HG02763 (cell line): ENCODE results near the gene COL18A1.
"Not testable (repeated sequence)": the region's sequence is repeated elsewhere in the genome, so short reads cannot be mapped to it uniquely, and the experiment has no call there.

ENCODE experiments used
- ATAC-seq: cut with Tn5 transposase; IDR thresholded peaks from one replicate; pipeline ENCODE4 v1.9.1; 2021; ENCODE audit warnings: mild to moderate bottlenecking, moderate library complexity; ENCODE audit not compliant: unreplicated experiment

COL18A1 gene

GRCh38 chr21:45501081-45502005 is 96.4 kb downstream of the COL18A1 start:
- not testable (repeated sequence) for ATAC-seq

GRCh38 chr21:45502006-45502345 is 97.0 kb downstream of the COL18A1 start:
- no peak for ATAC-seq

- ATAC-seq, result no peak
Measured at GRCh38 chr21:45502600-45502999, 97.6 kb downstream of the COL18A1 start.

GRCh38 chr21:45503226-45503625 is 98.3 kb downstream of the COL18A1 start:
- not testable (repeated sequence) for ATAC-seq

- ATAC-seq, result no peak
Measured at GRCh38 chr21:45504021-45504515, 99.1 kb downstream of the COL18A1 start.

DNA sequence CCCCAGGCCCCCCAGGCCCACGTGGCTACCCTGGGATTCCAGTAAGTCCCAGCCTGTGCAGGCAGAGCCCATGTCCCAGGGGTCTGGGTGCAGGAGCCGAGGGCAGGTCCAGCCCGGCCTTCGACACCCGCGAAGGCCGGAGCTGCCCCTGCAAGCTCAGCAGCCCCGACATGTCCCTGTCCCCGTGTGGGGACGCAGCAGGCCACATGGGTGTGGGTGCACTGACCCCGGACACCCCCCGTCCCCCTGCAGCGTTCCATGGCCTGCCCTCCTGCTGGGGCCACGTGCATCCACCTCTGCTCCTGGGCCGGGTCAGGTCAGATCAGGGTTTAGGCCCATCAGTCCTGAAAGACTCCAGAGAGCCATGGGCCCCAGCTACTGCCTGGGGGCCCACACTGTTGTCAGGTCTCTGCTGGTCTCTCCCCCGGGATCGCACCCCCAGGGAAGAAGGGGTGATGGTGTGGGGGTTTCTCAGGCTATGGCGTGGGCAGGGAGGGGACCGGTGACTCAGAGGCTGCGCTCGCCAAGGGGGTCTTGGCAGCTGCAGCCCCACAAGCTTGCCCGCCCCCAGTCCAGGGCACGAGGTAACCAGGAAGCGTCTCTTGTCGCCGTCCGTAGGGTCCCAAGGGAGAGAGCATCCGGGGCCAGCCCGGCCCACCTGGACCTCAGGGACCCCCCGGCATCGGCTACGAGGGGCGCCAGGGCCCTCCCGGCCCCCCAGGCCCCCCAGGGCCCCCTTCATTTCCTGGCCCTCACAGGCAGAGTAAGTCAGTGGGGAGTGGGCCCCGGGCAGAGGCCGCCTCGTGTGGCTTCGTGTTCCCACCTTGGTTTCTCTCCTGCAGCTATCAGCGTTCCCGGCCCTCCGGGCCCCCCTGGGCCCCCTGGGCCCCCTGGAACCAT is 99.8 kb downstream of the COL18A1 start:
- no peak for ATAC-seq

DNA sequence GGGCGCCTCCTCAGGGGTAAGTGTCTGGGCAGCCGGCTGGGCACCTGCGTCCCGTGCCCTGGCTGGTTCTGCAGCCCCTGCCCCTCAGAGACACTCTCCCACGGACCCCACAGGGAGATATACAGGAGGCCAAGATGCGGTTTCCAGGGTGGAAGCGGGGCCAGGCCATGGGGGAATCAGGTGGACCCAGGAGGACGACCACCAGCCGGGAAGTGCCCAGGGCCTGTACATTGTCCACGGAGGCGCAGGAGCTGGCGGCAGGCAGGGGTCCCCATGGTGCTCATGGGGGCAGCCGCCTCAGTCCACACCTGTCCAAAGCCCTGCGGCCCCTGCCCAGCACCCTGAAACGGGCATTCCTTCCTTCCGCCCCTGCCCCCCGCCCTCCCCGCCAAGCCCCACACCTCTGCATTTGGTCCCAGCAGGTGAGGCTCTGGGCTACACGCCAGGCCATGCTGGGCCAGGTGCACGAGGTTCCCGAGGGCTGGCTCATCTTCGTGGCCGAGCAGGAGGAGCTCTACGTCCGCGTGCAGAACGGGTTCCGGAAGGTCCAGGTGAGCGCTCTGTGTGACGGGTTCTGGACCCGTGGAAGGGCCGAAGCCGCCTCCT is 100.6 kb downstream of the COL18A1 start:
- ATAC-seq, result no peak

- ATAC-seq, result no peak
Measured at GRCh38 chr21:45506241-45506817, 101.4 kb downstream of the COL18A1 start.

DNA sequence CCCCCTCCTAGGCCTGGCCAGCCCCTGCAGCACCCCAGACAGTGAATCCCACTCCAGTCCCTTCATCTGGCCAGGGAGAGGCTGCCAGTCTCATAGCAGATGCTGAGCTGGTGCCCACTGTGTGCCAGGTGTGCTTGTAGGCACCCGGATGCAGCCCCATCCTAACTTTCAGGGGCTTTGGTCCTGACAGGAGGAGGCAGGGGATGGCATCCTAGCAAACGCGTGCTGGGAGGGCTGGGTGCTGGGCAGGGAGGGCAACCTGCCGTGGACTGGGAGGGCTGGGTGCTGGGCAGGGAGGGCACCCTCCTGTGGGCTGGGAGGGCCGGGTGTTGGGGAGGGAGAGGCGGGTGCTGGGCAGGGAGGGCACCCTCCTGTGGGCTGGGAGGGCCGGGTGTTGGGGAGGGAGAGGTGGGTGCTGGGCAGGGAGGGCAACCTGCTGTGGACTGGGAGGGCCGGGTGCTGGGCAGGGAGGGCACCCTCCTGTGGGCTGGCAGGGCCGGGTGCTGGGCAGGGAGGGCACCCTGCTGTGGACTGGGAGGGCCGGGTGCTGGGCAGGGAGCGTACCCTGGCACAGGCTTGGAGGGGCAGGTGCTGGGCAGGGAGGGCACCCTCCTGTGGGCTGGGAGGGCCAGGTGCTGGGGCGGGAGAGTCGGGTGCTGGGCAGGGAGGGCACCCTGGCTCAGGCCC is 102.0 kb downstream of the COL18A1 start:
- no peak for ATAC-seq

GRCh38 chr21:45507523-45507875 is 102.5 kb downstream of the COL18A1 start:
- no peak for ATAC-seq

- no peak for ATAC-seq
Measured at GRCh38 chr21:45507888-45508508, 103.0 kb downstream of the COL18A1 start.

DNA sequence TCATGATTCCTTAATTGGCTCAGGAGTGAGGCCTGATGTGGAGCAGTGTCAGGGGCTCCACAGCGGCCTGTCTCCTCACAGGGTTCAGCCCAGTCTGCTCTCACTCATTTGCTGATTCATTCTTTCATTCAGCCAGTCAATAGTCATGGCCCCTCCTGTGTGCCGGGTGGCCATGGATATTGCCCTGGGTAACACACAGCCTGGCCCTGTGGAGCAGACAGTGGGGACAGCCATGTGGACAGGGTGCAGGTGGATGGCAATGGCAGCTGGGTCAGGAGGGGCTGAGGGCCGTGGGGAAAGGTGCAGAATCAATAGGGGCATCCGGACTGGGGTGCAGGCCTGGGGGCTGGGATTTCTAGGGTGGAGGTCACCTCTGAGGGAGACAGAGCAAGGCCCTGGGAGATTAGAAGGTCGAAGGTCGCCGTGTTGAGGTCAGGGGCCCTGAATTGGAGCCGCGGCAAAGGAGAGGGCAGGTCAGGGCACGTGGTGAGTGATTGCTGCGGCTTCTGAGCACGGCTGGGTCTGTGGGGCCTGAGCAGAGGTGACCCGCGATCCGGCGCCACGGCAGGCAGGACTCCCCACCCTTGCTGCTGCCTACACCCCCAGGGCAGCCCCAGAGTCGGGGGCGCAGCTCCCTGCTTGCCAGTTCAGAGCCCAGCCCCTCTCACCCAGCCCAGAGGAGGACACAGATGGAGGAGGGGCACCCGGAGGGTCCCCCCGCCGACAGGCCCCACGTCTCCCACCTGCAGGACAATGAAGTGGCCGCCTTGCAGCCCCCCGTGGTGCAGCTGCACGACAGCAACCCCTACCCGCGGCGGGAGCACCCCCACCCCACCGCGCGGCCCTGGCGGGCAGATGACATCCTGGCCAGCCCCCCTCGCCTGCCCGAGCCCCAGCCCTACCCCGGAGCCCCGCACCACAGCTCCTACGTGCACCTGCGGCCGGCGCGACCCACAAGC is 103.9 kb downstream of the COL18A1 start:
- no peak for ATAC-seq

DNA sequence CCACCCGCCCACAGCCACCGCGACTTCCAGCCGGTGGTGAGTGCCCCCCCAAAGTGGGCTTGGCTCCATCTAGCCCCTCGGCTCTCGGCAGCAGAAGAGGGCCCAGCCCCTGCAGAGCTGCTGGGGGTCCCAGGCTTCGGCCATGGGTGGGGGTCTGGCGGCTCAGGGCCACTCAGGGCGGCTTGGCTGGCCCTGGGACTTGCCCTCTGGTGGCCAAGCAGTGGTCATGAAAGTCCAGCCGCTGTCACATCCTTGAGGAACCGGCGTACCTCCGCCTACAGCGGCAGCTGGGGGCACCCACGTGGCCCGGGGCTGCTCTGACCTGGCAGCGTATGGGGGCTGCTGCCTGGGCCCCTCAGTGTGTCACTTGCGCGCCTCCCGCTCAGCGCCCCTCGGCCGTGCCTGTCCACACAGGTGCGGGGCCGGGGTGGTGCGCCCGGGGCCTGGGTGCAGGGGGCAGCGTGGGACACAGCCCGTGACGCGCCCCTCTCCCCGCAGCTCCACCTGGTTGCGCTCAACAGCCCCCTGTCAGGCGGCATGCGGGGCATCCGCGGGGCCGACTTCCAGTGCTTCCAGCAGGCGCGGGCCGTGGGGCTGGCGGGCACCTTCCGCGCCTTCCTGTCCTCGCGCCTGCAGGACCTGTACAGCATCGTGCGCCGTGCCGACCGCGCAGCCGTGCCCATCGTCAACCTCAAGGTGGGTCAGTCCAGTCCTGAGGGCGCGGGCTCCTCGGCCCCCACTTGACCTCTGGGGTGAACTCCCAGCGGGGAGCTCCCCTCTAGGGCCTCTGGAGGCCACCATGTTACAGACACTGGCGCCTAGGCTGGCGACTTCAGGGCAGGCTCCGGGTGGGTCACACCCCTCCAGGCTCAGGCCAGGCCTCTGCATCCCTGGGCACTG is 104.9 kb downstream of the COL18A1 start:
- no peak for ATAC-seq

DNA sequence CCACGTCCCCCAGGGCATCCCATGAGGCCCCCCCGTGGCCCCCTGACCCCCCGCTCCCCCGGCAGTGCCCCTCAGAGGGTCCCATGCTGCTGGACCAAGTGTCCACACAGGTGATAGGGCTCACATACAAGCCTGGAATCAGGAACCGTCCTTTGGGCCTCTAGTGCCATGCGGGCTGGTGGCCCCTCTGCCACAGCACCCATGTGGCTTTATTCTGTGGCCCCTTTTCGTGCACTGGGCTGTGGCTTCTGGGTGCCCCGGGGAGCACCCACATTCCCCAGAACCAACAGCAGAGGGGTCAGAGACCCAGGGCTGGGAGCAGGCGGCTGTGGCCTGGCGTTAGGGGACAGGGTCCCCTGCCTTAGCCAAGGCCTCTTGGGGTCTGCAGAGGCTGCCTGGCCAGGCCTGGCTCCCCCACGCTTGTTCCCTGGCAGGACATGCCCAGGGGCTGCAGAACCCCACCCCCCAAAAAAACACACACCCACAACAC is 105.5 kb downstream of the COL18A1 start:
- ATAC-seq, result no peak

GRCh38 chr21:45511007-45511406 is 106.0 kb downstream of the COL18A1 start:
- ATAC-seq, result no peak

DNA sequence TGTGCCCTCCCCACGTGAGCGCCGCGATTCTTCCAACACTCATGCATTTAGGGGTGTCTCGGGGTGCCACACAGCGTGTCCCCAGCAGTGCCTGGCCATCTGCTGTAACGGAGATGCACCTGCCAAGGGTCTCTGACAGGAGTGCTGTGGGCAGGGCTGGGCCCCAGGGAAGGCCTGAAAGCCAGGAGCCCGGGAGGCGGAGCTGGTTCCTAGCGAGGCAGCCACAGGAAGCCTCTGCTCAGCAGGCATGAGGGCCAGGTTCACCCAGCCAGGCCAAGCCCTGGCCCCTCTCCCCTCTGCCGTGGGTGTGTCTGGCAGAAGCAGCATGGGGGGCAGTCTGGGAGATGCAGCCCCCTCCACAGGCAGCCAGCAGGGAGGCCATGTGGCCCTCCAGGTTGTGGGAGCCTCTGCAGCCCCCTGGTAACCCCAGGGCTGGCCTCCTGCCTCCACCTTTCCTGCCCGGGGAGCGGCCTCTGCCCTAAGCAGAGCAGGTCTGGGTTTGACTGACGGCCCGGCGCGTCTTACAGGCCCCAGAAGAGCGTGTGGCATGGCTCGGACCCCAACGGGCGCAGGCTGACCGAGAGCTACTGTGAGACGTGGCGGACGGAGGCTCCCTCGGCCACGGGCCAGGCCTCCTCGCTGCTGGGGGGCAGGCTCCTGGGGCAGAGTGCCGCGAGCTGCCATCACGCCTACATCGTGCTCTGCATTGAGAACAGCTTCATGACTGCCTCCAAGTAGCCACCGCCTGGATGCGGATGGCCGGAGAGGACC is 106.9 kb downstream of the COL18A1 start:
- no peak for ATAC-seq

DNA sequence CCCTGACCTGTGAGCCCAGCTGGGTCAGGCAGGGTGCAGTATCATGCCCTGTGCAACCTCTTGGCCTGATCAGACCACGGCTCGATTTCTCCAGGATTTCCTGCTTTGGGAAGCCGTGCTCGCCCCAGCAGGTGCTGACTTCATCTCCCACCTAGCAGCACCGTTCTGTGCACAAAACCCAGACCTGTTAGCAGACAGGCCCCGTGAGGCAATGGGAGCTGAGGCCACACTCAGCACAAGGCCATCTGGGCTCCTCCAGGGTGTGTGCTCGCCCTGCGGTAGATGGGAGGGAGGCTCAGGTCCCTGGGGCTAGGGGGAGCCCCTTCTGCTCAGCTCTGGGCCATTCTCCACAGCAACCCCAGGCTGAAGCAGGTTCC is 107.6 kb downstream of the COL18A1 start:
- ATAC-seq, result no peak
